ENCODE data around the gene GOLGA8N.
"Not testable (repeated sequence)": the region's sequence is repeated elsewhere in the genome, so short reads cannot be mapped to it uniquely, and the experiment has no call there.

DNA sequence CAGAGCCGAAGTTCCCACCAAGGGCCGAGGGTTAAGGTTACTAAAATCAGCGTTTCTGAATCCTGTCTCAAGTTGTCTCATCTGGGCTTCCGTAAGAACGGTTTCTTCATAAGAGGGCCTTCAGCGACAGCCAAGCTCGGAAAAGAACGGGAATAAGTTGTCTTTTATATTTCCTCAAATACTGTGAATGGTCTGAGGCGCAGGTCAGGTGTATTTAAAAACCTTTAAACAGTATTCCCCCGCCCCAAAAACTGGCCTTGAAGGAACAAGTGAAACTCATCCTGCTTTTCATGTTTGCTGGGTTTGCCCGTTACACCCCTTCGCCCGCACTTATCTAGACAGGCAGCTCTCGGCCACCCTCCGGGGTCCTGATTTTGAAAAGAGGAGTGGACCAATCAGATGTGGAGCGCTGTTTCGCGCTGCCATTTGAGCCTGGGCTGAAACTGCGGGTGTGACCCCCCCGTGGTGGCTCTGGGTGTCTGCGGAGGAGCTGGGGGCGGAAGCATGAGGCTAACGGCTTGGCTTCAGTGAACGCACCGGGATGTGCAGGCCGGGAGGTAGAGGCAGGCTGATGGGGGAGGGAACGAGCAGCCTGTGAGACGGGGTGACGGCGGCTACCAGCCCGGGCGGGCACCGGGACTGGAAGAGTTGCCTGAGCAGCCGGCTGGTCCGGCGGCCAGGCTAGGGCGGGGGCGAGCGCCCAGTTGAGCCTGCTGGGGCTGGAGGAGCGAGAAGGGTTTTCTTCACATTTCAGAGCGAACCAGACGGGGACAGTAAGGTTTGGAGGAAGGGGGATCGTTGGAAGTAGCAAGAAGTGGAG, 22.0 kb downstream of the GOLGA8N start, which contains the start of gene ARHGAP11A:
- not testable (repeated sequence) for TF ChIP-seq CTCF, POLR2A (IDR thresholded peaks at IDR 0.05)
- peak in 1 of 2 donors; percentile 19 for TF ChIP-seq EP300 (IDR thresholded peaks at IDR 0.05)
